OCI-LY3 (cell line): ENCODE results near the gene CLPX.

Experiments
- EZH2phosphoT487 ChIP-seq: fragments of 200-600 bp; shearing (Covaris generic); IDR thresholded peaks from 2 replicates; pipeline ENCODE4 v1.6.1; 2018; ENCODE audit warnings: antibody characterized with exemption, mixed run types, low read depth
- TF ChIP-seq, protein P1 (sequence below): fragments of 200-600, 300-600 bp; sonication (generic); IDR thresholded peaks from 2 replicates; pipeline ENCODE4 v1.5.1; 2014; ENCODE audit warnings: antibody characterized with exemption, low read length, low read depth

DNA sequence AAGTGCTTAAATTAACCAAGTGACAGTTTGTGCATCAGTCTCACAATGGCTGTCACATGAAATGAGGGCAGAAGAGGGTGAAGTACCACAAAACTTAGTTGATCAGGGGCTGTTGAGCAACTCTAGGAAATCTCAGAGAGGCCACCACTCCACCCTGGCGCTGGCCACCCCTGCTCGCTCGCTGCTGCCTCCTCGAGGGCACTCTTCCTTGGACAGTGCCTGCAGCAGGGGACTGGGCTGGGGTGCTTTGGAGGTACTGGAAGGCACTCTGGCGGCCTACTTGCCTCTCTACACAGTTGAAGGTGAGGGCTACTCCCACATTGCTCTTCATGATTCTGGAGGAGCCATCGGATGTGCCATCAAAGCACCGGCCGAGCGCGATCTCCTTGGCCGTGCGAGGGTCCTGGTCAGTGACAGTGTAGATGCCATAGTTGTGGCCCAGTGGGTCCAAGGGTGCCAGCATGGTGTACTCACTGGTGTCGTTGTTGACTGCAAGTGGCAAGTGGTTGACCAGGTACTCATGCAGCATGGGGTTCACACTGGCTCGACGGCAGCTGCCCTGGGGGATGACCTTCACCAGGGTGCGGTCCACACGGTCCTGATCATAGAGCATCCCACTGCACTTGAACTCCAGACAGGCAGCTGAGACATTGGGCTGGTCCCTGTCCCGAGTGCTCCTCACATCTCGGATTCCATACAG lies 11.6 kb upstream of the CLPX start:
- TF ChIP-seq, protein P1, sequence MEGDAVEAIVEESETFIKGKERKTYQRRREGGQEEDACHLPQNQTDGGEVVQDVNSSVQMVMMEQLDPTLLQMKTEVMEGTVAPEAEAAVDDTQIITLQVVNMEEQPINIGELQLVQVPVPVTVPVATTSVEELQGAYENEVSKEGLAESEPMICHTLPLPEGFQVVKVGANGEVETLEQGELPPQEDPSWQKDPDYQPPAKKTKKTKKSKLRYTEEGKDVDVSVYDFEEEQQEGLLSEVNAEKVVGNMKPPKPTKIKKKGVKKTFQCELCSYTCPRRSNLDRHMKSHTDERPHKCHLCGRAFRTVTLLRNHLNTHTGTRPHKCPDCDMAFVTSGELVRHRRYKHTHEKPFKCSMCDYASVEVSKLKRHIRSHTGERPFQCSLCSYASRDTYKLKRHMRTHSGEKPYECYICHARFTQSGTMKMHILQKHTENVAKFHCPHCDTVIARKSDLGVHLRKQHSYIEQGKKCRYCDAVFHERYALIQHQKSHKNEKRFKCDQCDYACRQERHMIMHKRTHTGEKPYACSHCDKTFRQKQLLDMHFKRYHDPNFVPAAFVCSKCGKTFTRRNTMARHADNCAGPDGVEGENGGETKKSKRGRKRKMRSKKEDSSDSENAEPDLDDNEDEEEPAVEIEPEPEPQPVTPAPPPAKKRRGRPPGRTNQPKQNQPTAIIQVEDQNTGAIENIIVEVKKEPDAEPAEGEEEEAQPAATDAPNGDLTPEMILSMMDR, result no peak
- TF ChIP-seq EZH2phosphoT487, result no peak
